IPS-18c (cell line): ENCODE measurements around the gene RGL4.
"Not testable (repeated sequence)": the region's sequence is repeated elsewhere in the genome, so short reads cannot be mapped to it uniquely, and the experiment has no call there.

Experiments used
- H3K4me3 ChIP-seq: 2 replicates; pipeline ENCODE4 v1.7.0; 2013; ENCODE audit warnings: low read depth, mild to moderate bottlenecking, low read length, moderate library complexity; ENCODE audit not compliant: insufficient read depth
- H3K9me3 ChIP-seq: one replicate; pipeline ENCODE4 v1.6.1; 2013; ENCODE audit warnings: mild to moderate bottlenecking, low read length, moderate library complexity; ENCODE audit not compliant: control insufficient read depth, insufficient read depth

RGL4 gene

GRCh38 chr22:23690713-23691112 lies at the start of gene RGL4:
TSS of gene RGL4 (plus strand) at chr22:23691013. CDS start at chr22:23692031, 1,018 bp downstream.
- Histone ChIP-seq H3K9me3 (no peaks in the 10 kb centered on the region), H3K4me3 (no peak within 1 kb of the TSS)

- not testable (repeated sequence) for H3K9me3 ChIP-seq, H3K4me3 ChIP-seq
Measured at GRCh38 chr22:23646526-23646925, 44.3 kb upstream of the RGL4 start.

DNA sequence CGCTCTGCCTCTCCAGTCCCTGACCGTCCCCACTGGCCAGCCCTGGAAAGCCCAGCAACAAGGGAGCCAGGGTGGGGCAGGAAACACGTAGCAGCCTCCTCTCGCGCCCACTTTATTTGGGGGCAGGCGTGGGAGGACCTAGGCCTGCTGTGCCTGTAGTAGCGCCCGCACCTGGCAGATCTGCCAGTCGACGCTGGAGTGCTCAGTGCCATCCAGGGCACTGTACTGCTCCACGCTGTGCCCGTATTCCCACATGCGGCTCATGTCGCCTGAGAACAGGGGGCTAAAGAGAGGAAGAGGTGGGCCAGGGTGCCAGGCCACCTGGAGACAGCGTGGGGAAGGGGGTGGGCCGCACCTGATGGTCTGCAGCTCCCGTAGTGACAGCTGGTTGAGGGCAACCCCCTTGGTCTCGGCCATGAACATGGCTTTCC lies 41.7 kb upstream of the RGL4 start:
- H3K4me3 ChIP-seq, result no peak overlapping the region
- H3K9me3 ChIP-seq, result no peaks in the 10 kb centered on the region

GRCh38 chr22:23651676-23652075 lies 39.1 kb upstream of the RGL4 start:
- Histone ChIP-seq H3K4me3 (no peak overlapping the region), H3K9me3 (no peaks in the 10 kb centered on the region)

DNA sequence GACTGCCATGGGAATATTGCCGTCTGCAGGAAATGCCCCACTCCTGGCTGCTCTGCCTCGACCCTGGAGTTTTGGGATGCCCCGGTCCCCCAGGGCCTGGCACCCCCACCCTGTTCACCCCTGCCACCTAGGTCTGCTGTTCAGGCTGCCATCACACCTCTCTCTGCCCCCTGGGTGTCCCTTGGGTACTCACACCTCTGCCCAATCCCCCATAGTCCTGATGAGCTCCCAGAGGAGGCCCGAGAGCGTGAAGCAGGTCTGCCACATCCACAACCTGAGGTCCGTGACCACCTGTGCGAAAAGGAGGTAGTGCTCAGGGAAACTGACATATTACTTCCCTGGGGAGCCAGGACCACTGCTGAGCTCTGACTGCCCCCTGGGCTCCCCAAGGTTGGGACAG lies 38.5 kb upstream of the RGL4 start:
- H3K9me3 ChIP-seq, result no peaks in the 10 kb centered on the region
- H3K4me3 ChIP-seq, result no peak overlapping the region

- no peaks in the 10 kb centered on the region for H3K9me3 ChIP-seq
- no peak overlapping the region for H3K4me3 ChIP-seq
Measured at GRCh38 chr22:23652711-23653110, 38.1 kb upstream of the RGL4 start.

GRCh38 chr22:23655891-23656475 lies 34.8 kb upstream of the RGL4 start:
- no peaks in the 10 kb centered on the region for H3K9me3 ChIP-seq
- no peak overlapping the region for H3K4me3 ChIP-seq

DNA sequence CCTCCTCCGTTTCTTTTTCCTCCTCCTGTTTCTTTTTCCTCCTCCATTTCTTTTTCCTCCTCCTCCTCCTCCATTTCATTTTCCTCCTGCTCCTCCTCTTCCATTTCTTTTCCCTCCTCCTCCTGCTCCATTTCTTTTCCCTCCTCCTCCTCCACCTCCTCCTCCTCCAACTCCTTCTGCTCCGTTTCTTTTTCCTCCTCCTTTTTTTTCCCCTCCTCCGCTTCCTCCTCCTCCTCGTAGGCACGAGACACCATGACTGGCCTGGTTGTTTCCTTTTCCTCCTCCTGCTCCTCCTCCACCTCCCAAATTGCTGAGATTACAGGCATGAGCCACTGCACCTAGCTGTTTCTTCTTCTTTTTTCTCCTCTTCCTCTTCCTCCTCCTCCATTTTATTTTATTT lies 33.1 kb upstream of the RGL4 start:
- Histone ChIP-seq H3K4me3 (no peak overlapping the region), H3K9me3 (peaks cover 3% of the 10 kb centered on the region)

DNA sequence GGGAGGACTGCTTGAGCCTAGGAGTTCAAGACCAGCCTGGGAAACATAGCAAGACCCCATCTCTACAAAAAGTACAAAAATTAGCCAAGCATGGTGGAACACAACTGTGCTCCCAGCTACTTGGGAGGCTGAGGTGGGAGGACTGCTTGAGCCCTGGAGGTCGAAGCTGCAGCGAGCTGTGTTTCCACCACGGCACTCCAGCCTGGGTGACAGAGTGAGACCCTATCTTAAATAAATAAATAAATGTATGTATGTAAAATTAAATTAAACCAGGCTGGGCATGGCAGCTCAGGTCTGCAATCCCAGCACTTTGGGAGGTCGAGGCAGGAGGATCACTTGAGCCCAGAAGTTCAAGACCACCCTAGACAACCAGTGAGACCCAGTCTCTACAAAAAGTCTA lies 30.4 kb upstream of the RGL4 start:
- not testable (repeated sequence) for H3K4me3 ChIP-seq, H3K9me3 ChIP-seq

- H3K4me3 ChIP-seq, result no peak overlapping the region
- no peaks in the 10 kb centered on the region for H3K9me3 ChIP-seq
Measured at GRCh38 chr22:23670378-23671295, 20.2 kb upstream of the RGL4 start.

- H3K4me3 ChIP-seq, result not testable (repeated sequence)
Measured at GRCh38 chr22:23671387-23671786, 19.4 kb upstream of the RGL4 start.

DNA sequence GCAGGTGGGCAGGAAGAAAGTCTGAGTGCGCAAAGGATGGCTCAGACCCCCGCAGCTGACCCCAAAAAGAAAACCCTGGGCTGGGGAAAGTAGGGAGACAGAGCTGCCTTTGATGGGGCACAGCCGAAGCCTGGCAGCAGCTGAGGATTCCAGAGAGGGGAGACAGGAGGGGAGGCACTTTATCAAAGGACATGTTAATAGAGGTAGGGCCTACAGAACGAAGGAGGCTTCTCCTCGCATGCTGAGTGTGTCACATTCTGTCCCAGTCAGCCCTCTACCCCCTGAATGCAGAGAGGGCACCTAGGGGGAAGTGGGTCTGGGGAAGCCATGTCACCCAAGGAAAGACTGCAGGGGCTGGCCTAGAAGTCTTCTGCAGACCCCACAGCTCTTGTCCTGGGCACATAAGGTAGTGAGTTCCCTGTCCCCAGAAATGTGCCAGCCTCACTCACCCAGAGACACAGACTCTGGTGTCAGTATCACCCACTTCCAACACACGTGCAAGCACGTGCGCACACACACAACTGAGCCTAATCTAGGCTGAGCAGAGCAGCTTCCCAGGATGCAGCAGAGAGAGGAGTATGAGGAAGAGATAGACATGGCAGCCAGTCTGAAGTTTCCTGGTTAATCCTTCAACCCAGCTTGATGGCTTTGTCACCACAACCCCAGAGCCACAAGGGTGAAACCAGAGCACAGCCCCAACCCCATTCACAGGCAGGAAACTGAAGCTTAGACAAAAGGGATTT lies 18.3 kb upstream of the RGL4 start:
- H3K9me3 ChIP-seq, H3K4me3 ChIP-seq: not testable (repeated sequence)

More at GRCh38 chr22:23671387-23671786, 19.4 kb upstream of the RGL4 start:
- not testable (repeated sequence) for H3K9me3 ChIP-seq

DNA sequence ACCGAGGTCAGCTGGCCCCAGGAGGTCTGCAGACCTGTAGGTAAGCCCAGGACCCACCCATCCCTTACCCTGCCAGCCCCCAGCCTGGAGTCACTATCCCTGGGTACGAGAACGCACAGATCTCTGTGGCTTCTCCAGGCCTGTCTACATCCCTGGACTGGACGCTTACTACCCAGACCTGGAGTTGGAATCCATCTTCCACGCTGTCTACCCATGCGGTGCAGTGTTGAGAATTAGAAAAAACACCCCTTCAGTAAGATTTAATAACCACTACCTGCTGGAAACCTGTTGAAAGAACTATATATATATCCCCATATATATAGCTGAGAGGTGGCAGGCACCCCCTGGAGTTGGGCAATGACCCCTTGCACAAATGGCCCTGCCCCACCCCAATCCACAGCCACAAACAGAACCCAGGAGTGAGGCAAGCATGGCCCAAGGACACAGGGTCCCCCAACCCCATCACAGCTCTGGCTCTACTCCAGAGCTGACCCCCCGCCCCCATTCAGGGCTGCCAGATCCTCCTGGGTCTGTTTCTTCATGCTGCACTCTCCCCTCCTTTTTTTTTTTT lies 17.7 kb upstream of the RGL4 start:
- Histone ChIP-seq H3K9me3 (no peaks in the 10 kb centered on the region), H3K4me3 (no peak overlapping the region)

DNA sequence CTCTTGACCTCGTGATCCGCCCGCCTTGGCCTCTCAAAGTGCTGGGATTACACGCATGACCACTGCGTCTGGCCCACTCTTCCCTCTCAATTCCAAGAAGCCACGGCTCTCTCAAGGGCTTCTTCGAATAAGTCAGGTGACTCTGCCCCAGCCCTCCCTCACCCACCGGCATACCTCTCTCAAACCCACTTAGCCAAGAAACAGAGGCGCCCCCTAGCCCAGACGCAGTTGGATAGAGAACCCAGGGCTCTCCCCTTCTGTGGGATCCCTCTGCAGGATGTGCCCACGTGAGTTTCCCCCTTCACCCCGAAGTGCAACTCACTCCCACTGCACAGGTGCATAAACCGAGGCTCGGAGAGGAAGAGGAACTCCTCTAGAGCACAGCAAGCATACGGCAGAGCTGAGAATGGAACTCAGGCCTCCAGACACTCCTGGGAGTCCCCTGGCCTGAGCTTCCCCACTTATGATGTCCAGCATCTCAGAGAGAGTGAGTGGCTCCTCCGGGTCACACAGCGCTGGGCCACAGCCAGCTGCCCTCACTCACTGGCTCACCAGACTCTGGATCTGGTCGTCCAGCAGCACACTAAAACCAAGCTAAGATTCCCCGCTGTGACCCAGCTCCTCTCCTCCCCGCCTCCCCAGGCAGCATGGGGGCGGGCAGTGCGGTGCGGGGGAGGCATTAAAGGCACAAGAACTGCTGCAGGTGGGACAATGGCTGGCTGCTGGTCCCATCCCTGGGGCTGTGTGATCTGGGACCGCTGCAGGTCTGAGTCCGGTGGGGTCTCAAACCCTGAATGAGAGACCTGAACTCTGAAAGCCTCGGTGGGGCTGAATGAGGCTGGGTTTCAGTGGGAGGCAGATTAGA lies 16.8 kb upstream of the RGL4 start:
- H3K9me3 ChIP-seq, result no peaks in the 10 kb centered on the region
- H3K4me3 ChIP-seq, result no peak overlapping the region

GRCh38 chr22:23674886-23675501 lies 15.8 kb upstream of the RGL4 start:
- H3K9me3 ChIP-seq, H3K4me3 ChIP-seq: not testable (repeated sequence)
